Measurements from ENCODE around the gene PEX13. TPM values are rescaled to one million over a fixed set of nuclear protein-coding genes. Genes with fewer than 3 reads are reported as not detected.

PEX13 gene
- total RNA-seq, 1 experiment from 2014 or later, result 22.4 TPM

GRCh38 chr2:61045999-61046398 lies 28.5 kb downstream of the PEX13 start:
- Histone ChIP-seq H4K20me1 (ENCODE audit: control insufficient read depth, insufficient read depth, insufficient read length) (no peaks in the 10 kb centered on the region), H2BK12ac (ENCODE audit: insufficient read length, low read depth, low read length) (no peak overlapping the region), H3K4me1 (ENCODE audit: insufficient read depth, low read length) (no peaks in the 10 kb centered on the region), H3K14ac (ENCODE audit: insufficient read depth, low read length) (no peak overlapping the region), H3K18ac (ENCODE audit: insufficient read length, low read depth, low read length) (no peak overlapping the region), H3K27ac (ENCODE audit: insufficient read length, low read depth, low read length) (no peak overlapping the region), H2BK5ac (ENCODE audit: insufficient read length, low read length) (no peak overlapping the region), H4K5ac (ENCODE audit: insufficient read length, low read depth, low read length) (no peak overlapping the region), H3K23ac (ENCODE audit: insufficient read length, low read depth, low read length) (no peak overlapping the region), H3K4ac (ENCODE audit: low read depth, low read length) (no peak overlapping the region), H3K9me3 (ENCODE audit: control insufficient read depth, low read depth, low read length) (no peaks in the 10 kb centered on the region), H2BK120ac (ENCODE audit: low read depth, low read length, poor library complexity, severe bottlenecking) (no peak overlapping the region), H2BK20ac (ENCODE audit: low read depth, low read length, poor library complexity, severe bottlenecking) (no peak overlapping the region), H3K79me1 (ENCODE audit: insufficient read depth, low read depth, low read length, poor library complexity, severe bottlenecking) (no peaks in the 10 kb centered on the region), H2BK15ac (ENCODE audit: low read depth, low read length) (no peak overlapping the region), H4K8ac (replicated peaks; ENCODE audit: insufficient read length, low read depth, low read length) (no peak overlapping the region), H3K9ac (ENCODE audit: extremely low read depth, insufficient read length, low read length) (no peak overlapping the region), H3K4me2 (ENCODE audit: insufficient read depth, insufficient read length, low read length) (no peak overlapping the region), H2AFZ (ENCODE audit: low read length) (no peak overlapping the region), H3K23me2 (ENCODE audit: insufficient read length, low read depth, low read length, poor library complexity, severe bottlenecking) (no peaks in the 10 kb centered on the region), H3K27me3 (ENCODE audit: insufficient read depth, low read length) (no peaks in the 10 kb centered on the region), H3K56ac (ENCODE audit: insufficient read length, low read depth, low read length) (no peak overlapping the region), H3K79me2 (ENCODE audit: insufficient read depth, low read length) (no peaks in the 10 kb centered on the region), H3T11ph (ENCODE audit: low read length) (no peak overlapping the region), H4K91ac (ENCODE audit: insufficient read length, low read depth, low read length) (no peak overlapping the region), H2AK5ac (ENCODE audit: insufficient read length, low read length) (no peak overlapping the region)
- Mint-ChIP-seq H3K27ac (no peak overlapping the region), H3K4me3 (no peak overlapping the region), H3K9me3 (no peaks in the 10 kb centered on the region), H3K4me1 (no peaks in the 10 kb centered on the region), H3K36me3 (ENCODE audit: insufficient read depth in 1 of 3, low read depth in 3 of 3) (peaks cover 8 to 31% (median 30%) of the 10 kb centered on the region in 3 experiments; a peak in 6 of 7 replicates), H3K27me3 (ENCODE audit: low read depth) (no peaks in the 10 kb centered on the region)
- no peak for DNase-seq
- TF ChIP-seq CTCF (conservative IDR thresholded peaks at IDR 0.05), result no peak
- no CpG with 5 or more reads among the region's 4 CpGs for WGBS (ENCODE audit: extremely low coverage, insufficient read length, low lambda C conversion rate)

Measured in H9 (cell line).